GM18505 (cell line): ENCODE results near the gene GPR33.
"Not testable (repeated sequence)": the region's sequence is repeated elsewhere in the genome, so short reads cannot be mapped to it uniquely, and the experiment has no call there.

Experiments used
- ATAC-seq: cut with Tn5 transposase; IDR thresholded peaks from one replicate; pipeline ENCODE4 v1.9.1; 2021; ENCODE audit not compliant: unreplicated experiment
- POLR2A ChIP-seq: IDR thresholded peaks from 4 replicates; pipeline ENCODE4 v1.6.1; 2011; ENCODE audit warnings: borderline replicate concordance; ENCODE audit not compliant: insufficient read depth, insufficient read length; ENCODE audit errors: extremely low read depth

GPR33 gene

DNA sequence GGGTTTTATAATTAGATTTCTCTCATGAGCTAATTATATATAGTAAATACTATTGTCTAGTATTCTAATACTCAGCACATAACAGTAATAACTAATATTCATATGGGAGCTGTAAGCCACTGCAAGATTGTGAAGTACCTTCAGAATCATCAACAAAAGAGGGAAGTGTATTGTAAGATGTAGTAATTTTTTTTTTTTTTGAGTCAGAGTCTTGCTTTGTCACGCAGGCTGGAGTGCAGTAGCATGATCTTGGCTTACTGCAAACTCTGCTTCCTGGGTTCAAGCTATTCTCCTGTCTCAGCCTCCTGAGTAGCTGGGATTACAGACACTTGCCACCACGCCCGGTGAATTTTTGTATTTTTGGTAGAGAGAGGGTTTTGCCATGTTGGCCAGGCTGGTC is 3.1 kb downstream of the GPR33 start:
- ATAC-seq, result no peak
- no peak for TF ChIP-seq POLR2A

DNA sequence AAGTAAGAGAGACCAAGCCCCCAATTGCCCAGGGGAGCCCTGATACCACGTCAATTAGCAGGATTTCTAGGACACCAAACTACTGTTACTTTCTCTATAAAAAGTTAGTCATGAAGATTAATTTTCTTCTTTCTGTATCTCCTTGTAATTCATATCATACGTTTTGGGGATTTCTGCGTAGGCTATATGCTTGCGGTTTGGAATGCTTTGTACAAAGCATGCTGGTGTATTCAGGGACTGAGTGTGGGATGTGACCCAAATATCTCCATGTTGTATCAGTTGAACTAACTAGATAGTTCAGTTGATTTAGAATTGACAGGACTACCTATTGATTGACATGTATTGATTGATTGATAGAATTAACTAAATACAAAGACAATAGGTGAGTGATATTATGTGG is 7.7 kb downstream of the GPR33 start:
- no peak for ATAC-seq
- no peak for TF ChIP-seq POLR2A

DNA sequence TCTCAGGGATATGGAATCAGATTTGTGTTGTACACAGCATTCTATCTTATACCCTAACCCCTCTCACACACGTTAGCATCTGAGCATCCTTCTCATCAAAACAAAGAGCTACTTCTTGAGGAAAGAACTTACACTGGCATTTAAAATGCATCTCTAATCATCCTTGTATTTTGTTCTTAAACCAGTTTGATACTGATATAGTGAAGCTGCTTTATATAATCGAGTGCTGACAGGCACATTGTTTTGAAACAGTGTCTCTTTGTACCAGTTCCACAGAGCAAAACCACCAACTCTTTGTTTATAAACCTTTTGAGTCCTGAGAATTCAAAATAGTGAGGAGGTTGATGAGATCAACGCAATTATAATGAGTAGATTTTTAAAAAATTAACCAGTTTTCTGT is 8.8 kb downstream of the GPR33 start:
- no peak for TF ChIP-seq POLR2A
- no peak for ATAC-seq

GRCh38 chr14:31477248-31477647 is 10.6 kb downstream of the GPR33 start:
- no peak for ATAC-seq
- no peak for TF ChIP-seq POLR2A

DNA sequence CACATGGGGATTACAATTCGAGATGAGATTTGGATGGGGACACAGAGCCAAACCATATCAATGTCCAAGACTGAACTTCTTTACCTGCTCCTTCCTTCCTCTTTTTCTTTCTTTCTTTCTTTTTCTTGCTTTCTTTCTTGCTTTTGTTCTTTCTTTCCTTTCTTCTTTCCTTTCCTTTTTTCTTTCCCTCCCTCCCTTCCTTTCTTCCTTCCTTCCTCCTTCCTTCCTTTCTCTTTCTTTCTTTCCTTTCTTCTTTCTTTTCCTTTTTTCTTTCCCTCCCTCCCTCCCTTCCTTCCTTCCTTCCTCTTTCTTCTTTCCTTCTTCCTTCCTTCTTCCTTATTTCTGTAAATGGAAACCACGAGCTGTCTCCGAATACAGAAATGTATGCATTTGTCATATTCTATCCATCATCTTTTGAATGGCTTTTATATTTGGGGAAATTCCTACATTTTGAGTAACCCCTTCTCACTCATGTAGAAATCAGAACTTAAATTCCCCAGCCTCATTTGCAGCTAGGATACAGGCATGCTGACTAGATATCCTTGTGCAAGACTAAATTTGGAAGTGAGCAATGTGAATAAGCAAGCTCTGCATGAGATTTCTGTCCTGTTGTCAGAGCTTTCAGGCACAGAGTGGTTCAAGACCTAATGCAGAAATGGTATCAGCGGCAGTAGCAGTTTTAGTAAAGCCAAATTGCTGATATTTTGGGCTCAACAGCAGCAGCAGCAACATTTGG is 11.5 kb downstream of the GPR33 start:
- TF ChIP-seq POLR2A, result no peak
- no peak for ATAC-seq

DNA sequence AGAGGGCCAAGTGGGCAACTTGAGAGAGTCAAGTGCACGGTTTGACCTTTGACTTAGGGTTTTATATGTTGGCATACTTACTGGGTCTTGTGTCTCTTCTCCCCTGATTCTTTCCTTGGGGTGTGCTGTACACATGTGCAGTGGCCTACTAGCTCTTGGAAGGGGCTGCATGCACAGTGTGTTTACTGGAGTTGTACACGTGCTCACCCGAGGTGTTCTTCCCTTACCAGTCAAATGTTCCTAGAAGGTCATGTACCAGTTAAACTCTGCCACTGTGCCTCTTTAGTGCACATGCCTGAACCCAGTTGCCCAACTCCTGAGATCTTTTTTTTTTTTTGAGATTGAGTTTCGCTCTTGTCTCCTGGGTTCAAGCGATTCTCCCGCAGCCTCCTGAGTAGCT is 21.3 kb downstream of the GPR33 start:
- no peak for TF ChIP-seq POLR2A
- no peak for ATAC-seq

DNA sequence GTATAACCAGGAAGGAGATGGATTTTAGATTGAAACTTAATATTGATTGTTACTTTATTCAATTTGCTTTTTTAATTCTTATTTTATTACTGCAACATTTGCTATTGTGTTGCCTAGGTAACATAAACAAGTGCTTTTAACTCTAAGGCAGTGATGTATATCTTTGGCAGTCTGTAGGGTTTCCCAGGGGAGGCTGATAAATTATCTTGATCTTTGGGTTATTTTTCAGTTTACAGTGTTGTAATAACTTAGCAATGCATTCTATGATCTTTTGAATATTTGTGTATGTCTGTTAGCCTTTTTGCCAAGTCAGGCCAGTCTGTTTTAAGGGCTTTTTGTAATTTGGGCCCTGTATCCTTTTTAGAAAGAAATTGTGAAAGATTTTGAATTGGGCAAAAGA is 22.7 kb downstream of the GPR33 start:
- no peak for TF ChIP-seq POLR2A
- no peak for ATAC-seq

GRCh38 chr14:31462450-31462849 is 25.4 kb downstream of the GPR33 start:
- ATAC-seq, result not testable (repeated sequence)

GRCh38 chr14:31461545-31461944 is 26.3 kb downstream of the GPR33 start:
- TF ChIP-seq POLR2A, result no peak
- no peak for ATAC-seq

DNA sequence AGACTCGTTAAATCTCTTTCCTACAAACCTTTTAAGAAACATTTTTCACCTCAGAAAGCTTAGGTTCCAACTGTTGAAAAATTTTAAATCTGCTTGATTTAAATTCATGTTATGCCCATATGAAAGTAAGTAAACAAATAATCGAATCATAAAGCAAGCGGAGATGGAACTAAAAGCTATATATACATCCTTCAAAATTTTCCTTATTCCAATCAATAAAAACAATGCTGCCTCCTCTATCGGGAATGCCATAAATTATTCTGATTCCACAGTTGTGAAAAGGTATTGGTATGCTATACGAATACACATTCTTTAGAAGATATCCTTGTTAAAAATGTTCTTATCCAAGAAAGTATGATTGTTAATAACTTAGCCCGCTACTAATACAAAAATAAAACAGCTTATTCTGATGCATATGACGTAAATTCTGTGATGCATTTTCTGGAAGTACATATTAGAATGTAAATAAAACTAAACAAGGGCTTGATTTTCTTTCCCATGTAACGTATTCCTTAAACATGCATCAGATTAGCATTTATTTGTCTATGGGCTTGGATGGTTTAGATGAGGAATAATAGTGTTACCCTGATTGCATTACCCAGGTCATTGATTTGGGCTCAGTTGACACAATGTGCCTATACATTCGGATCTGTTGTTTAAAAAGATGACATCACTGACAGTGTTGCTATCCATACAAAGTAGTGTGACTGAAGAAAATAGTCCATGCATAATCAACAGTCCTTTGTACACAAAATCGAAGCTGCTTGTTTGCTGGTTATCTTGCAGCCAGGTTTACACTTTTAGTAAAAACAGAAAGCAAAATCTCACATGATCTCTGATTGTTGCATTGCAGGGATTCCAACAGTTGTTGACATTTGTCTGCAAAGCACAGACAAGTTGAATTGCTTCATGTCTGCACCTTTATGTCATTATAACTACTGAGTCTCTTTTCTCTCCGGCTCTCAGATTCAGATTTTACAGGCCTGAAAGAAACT is 29.9 kb downstream of the GPR33 start:
- no peak for TF ChIP-seq POLR2A
- no peak for ATAC-seq

GRCh38 chr14:31456841-31457664 is 30.8 kb downstream of the GPR33 start, which contains the start of gene DTD2:
Gene DTD2 (minus strand): TSS chr14:31457506. CDS start chr14:31457393, 113 bp downstream.
- peak; percentile 98 for ATAC-seq

DNA sequence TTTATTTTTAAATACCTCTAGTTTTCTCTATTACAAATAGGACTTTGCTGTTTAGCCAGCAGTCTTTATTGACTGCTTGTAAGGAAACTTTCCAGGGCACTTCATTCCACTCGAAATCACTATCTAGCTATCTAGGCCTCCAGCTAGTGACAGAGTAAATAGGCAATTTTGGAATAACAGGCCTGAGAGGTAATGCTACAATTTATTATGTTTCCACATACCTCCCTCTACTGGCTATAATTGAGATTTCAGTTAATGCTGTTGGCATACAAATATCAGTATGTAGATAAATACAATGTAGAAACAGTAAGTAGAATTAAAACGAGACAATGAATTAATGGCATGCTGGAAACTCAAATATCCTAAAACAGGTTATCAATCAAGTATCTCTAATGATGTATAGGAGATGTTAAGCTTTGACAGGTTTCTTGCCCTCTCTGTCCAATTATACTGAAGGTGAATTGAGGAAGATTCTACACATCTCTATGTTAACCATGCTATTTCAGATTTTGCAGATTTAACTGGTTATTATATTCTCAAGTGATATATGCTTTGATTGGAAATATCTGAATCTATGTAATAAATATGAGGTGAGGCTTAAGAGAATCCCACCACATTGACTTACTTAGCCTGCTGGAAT is 37.7 kb downstream of the GPR33 start:
- ATAC-seq, result no peak
- no peak for TF ChIP-seq POLR2A

More at GRCh38 chr14:31456841-31457664, 30.8 kb downstream of the GPR33 start, which contains the start of gene DTD2:
- TF ChIP-seq POLR2A, result peak; percentile 88

- no peak for TF ChIP-seq POLR2A
- no peak for ATAC-seq
Measured at GRCh38 chr14:31449136-31449535, 38.7 kb downstream of the GPR33 start.

GRCh38 chr14:31445703-31446102 is 42.1 kb downstream of the GPR33 start:
- no peak for ATAC-seq
- no peak for TF ChIP-seq POLR2A
